Measurements from ENCODE around the gene ZFAND3. TPM values are rescaled to one million over a fixed set of nuclear protein-coding genes. Genes with fewer than 3 reads are reported as not detected.
"Not testable (repeated sequence)": the region's sequence is repeated elsewhere in the genome, so short reads cannot be mapped to it uniquely, and the experiment has no call there.

The ZFAND3 gene
- total RNA-seq, 1 donor from 2014 or later, result 62.2 TPM

GRCh38 chr6:38091613-38092012, 272.1 kb downstream of the ZFAND3 start:
- DNase-seq (ENCODE audit: low read depth), result peak; percentile 27

DNA sequence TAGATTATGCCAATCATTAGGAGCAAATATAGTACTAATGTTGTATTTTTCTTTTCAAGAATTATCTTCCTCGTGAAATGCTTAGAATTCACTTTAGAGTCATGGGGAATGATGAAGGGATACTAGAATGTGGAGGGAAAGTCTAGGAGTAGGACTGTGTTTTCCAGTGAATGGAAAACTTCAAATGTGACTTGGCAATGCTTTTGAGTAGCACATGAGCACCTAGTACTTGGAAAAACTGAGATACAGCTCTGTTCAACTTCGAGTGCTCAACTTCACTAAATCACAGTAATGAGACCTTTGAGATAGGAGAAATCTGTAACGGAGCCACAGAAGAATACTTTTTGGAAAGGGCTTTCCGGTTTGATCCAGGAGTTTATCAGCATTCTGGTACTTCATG, 272.9 kb downstream of the ZFAND3 start:
- no peak for DNase-seq (ENCODE audit: low read depth)

- DNase-seq (ENCODE audit: low read depth), result no peak
These were observed 273.4 kb downstream of the ZFAND3 start for GRCh38 chr6:38092964-38093363.

GRCh38 chr6:38095054-38095453, 275.5 kb downstream of the ZFAND3 start:
- peak; percentile 73 for DNase-seq (ENCODE audit: low read depth)

DNA sequence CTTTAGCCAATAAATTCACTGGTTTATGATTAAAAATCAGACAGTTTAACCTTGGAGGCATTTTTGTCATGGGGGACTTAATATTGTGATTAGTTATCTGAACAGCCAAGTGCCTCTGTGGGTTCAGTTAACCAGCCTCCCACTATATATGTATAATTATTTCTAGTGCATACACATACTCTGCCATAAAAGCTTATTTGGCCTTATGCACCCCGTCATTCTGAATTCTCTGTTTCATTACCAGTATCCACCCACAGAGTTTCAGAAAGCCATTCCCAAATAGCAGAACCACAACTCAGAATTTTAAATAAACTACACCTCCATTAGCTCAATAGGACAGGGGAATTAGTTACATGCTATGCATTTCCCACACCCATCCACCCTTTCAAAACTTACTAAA, 279.7 kb downstream of the ZFAND3 start:
- no peak for DNase-seq (ENCODE audit: low read depth)

DNA sequence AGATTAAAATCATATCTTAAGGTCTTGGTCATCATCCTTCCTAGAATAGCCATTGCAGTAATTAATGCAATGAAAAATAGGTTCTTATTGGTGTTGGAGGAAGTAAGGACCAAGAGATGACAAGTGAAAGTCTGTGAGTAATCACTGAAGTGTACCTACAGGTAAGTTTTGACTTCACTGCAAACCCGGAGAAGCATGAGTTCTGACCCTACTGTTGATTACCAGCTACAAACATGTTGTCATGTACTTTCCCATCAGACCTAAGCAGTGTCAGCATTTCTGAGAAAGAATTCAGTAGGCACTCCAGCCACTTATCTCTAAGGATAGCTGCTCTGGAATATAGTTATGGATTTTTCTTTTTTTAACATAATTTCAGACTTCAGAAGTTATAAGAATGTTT, 280.9 kb downstream of the ZFAND3 start:
- DNase-seq (ENCODE audit: low read depth), result no peak

- DNase-seq (ENCODE audit: low read depth), result no peak
These were observed 284.4 kb downstream of the ZFAND3 start for GRCh38 chr6:38103921-38104320.

DNA sequence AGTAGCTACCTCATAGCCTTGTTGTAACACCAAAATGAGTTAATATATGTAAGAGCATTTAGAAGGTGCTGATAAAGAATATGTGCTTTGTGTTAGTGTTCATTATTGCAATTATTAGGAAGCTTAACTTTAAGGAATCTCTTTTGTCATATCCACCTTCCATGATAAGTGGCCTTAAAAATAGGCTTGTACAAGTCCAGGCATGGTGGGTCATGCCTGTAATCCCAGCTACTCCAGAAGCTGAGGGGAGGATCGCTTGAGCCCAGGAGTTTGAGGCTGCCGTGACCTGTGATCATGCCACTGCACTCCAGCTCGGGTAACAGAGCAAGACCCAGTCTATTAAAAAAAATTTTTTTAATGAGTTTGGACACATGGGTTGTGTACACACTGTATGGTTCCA, 285.5 kb downstream of the ZFAND3 start:
- no peak for DNase-seq (ENCODE audit: low read depth)

DNA sequence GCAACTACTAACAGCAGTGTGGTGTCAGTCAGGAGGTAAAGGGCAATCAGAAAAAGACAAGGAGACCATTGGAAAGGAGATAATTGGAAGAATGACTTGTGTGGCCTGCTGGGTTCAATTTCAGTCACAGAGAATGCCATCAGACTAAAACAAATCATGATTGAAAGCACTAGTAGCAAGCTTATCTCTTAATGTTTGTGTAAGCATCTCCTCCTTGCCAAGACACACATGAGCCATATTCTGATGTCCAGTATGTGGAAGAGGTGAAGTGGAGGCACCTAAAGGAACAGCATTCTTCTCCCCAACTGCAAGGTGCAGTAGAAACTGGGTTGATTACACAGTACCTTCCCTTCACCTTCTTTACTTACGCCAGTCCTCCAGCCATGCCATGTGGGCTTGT, 287.5 kb downstream of the ZFAND3 start:
- DNase-seq (ENCODE audit: low read depth), result no peak

DNA sequence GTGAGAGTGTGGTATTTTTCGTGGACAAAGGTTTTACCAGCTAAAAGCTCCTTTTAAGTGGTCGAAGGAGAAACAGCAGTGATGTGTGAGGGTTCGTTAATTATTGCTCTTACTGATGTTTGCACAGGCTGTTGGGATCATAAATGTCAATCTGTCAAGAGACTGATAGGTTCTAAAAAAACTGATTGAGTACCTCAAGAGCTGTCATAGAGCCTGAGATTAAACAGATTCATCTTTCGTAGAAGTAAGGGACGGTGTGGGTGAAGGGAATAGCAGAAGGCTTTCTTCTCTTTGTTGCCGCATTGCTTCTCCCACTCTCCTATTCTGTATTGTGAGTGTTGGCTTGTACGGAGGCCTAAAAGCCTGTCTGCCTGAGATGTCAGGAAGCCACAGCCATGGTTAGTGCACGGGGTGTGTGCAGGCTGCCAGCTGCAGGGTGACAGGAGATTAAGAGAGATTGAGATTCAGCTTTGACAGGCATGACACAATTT, 291.0 kb downstream of the ZFAND3 start:
- no peak for DNase-seq (ENCODE audit: low read depth)

- DNase-seq (ENCODE audit: low read depth), result no peak
These were observed 292.7 kb downstream of the ZFAND3 start for GRCh38 chr6:38112181-38112580.

- no peak for DNase-seq (ENCODE audit: low read depth)
These were observed 294.5 kb downstream of the ZFAND3 start for GRCh38 chr6:38113825-38114576.

DNA sequence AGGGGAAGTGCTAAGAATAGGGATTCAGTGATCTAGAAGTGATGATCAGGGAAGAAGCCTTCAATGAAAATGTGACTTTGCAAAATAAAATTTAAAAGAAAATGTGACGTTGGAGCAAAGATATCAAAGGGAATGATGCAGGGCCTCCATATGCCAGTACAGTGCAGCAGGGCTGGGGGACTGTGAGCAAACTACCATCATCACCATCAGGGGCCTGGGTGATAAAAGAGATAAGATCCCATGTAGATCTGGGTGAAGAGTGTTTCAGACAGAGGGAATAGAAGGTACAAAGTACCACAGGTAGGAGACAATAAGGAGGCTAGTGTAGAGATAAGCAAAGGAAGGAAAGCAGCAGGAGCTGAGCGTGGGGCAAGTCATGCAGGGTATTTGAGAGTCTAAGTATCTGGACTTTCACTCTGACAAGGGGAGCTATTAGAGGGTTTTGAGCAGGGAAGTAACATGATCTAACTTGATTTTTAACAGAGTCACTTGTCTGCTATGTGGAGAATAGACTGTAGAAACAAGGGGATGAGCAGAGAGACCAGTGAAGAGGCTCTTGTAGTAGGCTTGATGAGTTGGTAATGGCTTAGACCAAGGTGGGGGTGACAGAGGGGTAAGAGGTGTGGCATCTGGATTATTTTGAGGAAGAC, 295.6 kb downstream of the ZFAND3 start:
- no peak for DNase-seq (ENCODE audit: low read depth)

GRCh38 chr6:38115626-38116008, 296.1 kb downstream of the ZFAND3 start:
- no peak for DNase-seq (ENCODE audit: low read depth)

DNA sequence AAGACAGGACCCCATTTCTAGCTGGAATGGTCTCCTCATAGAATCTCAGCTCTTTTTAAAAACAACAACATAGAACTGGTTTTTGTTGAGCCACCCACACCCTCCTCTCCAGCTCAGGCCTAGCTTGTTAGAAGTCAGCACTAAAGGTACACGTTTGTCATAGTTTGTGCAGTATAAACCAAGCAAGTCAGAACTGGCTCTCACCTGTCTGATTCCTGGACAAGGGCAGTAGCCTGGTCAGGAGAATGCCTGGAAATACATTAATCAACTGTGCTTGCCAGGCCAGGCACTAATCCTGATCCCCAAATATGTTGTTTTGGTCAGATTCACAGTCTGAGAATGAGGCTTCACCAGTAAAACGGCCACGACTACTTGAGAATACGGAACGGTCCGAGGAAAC, 296.7 kb downstream of the ZFAND3 start:
- peak; percentile 73 for DNase-seq (ENCODE audit: low read depth)

GRCh38 chr6:38117281-38117680, 297.8 kb downstream of the ZFAND3 start:
- no peak for DNase-seq (ENCODE audit: low read depth)

GRCh38 chr6:38118791-38119365, 299.4 kb downstream of the ZFAND3 start:
- DNase-seq (ENCODE audit: low read depth), result no peak

GRCh38 chr6:38119516-38119915, 300.0 kb downstream of the ZFAND3 start:
- no peak for DNase-seq (ENCODE audit: low read depth)

- DNase-seq (ENCODE audit: low read depth), result not testable (repeated sequence)
These were observed 304.8 kb downstream of the ZFAND3 start for GRCh38 chr6:38124224-38124926.

- no peak for DNase-seq (ENCODE audit: low read depth)
These were observed 307.8 kb downstream of the ZFAND3 start for GRCh38 chr6:38127284-38127683.

- peak; percentile 91 for DNase-seq (ENCODE audit: low read depth)
These were observed 312.0 kb downstream of the ZFAND3 start for GRCh38 chr6:38131527-38131965.

Measured in renal cortical epithelial cell (primary cell).